Suprapubic skin (tissue), 4 donors: ENCODE data around the gene MAPRE2. TPM values are rescaled to one million over a fixed set of nuclear protein-coding genes. Genes with fewer than 3 reads are reported as not detected.

Source experiments
- DNase-seq, 2 donors: peaks; one replicate each; pipeline ENCODE4 v3.0.0-alpha.2; 2019; ENCODE audit warnings: low spot score in 2 of 2
- H3K27ac ChIP-seq: fragments of 200-600 bp; sonication (generic); one replicate; pipeline ENCODE4 v1.5.1; 2019
- H3K27me3 ChIP-seq: fragments of 200-600 bp; sonication (generic); one replicate; pipeline ENCODE4 v1.5.1; 2019
- H3K36me3 ChIP-seq: fragments of 200-600 bp; sonication (generic); one replicate; pipeline ENCODE4 v1.5.1; 2019
- H3K4me1 ChIP-seq: fragments of 200-600 bp; sonication (generic); one replicate; pipeline ENCODE4 v1.5.1; 2019
- H3K4me3 ChIP-seq: fragments of 200-600 bp; sonication (generic); one replicate; pipeline ENCODE4 v1.5.1; 2019; ENCODE audit warnings: mild to moderate bottlenecking
- H3K9me3 ChIP-seq: fragments of 200-600 bp; sonication (generic); one replicate; pipeline ENCODE4 v1.5.1; 2019
- EP300 ChIP-seq: sonication (generic); formaldehyde crosslinking; IDR thresholded peaks from one replicate; pipeline ENCODE4 v1.6.1; 2017; ENCODE audit warnings: antibody characterized with exemption
- POLR2A ChIP-seq, 2 donors: fragments of 450-650 bp; IDR thresholded peaks; one replicate each; pipeline ENCODE4 v1.6.1; 2017; ENCODE audit warnings: antibody characterized with exemption in 2 of 2, mild to moderate bottlenecking in 2 of 2, moderate library complexity in 2 of 2
- POLR2AphosphoS5 ChIP-seq, 3 donors: sonication (generic); formaldehyde crosslinking; IDR thresholded peaks; one replicate each; pipeline ENCODE4 v1.6.1; 2017; ENCODE audit warnings: antibody characterized with exemption in 3 of 3
- WGBS: methylation state at CpG from one replicate; pipeline ENCODE4 v1.1.5; 2018; 5-methylcytosine and 5-hydroxymethylcytosine counted together
- total RNA-seq, 4 donors: library from RNA; depleted of rRNA; stranded (reverse); fragments of >200 nt; gene quantifications; one replicate each; pipeline ENCODE4 v1.1.0, GENCODE V29; 2016
- TF ChIP-seq, protein P1 (sequence below), 2 donors: fragments of 200-600 bp in 1 of 2; fragments of 450-650 bp in 1 of 2; sonication (generic) in 1 of 2; IDR thresholded peaks; one replicate each; pipeline ENCODE4 v1.5.1; 2016 to 2019; ENCODE audit warnings: antibody characterized with exemption in 2 of 2, mild to moderate bottlenecking in 1 of 2, moderate library complexity in 1 of 2

MAPRE2 gene
- total RNA-seq, 4 donors from 2014 or later = 29.9 to 51.2 (median 37.2) TPM

DNA sequence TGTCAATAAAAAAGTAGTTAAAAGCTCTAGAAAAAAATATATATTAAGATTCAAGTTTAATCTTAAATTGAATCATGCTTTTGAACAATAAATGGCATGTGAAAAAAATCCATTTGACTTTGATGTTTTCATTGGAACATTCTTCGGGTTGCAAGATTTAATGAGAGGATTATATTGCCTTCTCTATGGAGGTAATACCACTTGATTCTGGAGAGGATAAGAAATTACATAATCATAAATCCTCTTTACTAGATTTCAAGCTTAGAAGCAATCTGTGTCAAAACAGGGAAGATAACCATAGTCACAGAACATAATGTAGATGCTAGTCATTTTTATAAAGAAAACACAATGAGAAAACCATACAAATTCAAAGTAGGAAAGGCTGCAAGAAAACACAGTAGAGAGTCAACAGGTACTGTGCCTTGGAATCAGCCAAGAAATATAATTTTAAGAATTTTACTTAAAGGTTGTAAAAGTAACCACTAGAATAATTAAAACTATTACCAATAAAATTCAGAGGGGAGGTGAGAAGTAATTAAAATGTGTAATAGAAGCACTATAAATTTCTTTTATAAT, 18.7 kb upstream of the MAPRE2 start:
- TF ChIP-seq, protein P1, sequence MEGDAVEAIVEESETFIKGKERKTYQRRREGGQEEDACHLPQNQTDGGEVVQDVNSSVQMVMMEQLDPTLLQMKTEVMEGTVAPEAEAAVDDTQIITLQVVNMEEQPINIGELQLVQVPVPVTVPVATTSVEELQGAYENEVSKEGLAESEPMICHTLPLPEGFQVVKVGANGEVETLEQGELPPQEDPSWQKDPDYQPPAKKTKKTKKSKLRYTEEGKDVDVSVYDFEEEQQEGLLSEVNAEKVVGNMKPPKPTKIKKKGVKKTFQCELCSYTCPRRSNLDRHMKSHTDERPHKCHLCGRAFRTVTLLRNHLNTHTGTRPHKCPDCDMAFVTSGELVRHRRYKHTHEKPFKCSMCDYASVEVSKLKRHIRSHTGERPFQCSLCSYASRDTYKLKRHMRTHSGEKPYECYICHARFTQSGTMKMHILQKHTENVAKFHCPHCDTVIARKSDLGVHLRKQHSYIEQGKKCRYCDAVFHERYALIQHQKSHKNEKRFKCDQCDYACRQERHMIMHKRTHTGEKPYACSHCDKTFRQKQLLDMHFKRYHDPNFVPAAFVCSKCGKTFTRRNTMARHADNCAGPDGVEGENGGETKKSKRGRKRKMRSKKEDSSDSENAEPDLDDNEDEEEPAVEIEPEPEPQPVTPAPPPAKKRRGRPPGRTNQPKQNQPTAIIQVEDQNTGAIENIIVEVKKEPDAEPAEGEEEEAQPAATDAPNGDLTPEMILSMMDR (IDR thresholded peaks at IDR 0.05) = no peak
- TF ChIP-seq POLR2A (IDR thresholded peaks at IDR 0.05) (no peak), POLR2AphosphoS5 (IDR thresholded peaks at IDR 0.05) (no peak), EP300 (no peak)
- no peaks in the 10 kb centered on the region for H3K27me3 ChIP-seq
- WGBS = 65% methylated on average over 1 of the region's 1 CpG
- H3K9me3 ChIP-seq = no peaks in the 10 kb centered on the region
- no peak for DNase-seq
- no peak overlapping the region for H3K27ac ChIP-seq
- no peaks in the 10 kb centered on the region for H3K36me3 ChIP-seq
- no peak overlapping the region for H3K4me3 ChIP-seq
- peaks cover 4% of the 10 kb centered on the region for H3K4me1 ChIP-seq

- no peak for TF ChIP-seq EP300
- TF ChIP-seq, protein P1 (IDR thresholded peaks at IDR 0.05) = no peak
- no peak for TF ChIP-seq POLR2A (IDR thresholded peaks at IDR 0.05)
- no peak for TF ChIP-seq POLR2AphosphoS5 (IDR thresholded peaks at IDR 0.05)
- Histone ChIP-seq H3K27me3 (no peaks in the 10 kb centered on the region), H3K27ac (no peak overlapping the region), H3K36me3 (no peaks in the 10 kb centered on the region), H3K4me1 (peaks cover 5% of the 10 kb centered on the region), H3K9me3 (no peaks in the 10 kb centered on the region), H3K4me3 (no peak overlapping the region)
- no peak for DNase-seq
- WGBS = 75% methylated on average over 3 of the region's 3 CpGs
Observed at GRCh38 chr18:35024196-35024595, 17.0 kb upstream of the MAPRE2 start.

GRCh38 chr18:35024965-35025364, 16.2 kb upstream of the MAPRE2 start:
- 24% methylated on average over 1 of the region's 1 CpG for WGBS
- DNase-seq = peak in 1 of 2 donors; percentile 85
- Histone ChIP-seq H3K9me3 (no peaks in the 10 kb centered on the region), H3K27me3 (no peaks in the 10 kb centered on the region), H3K36me3 (no peaks in the 10 kb centered on the region), H3K4me1 (peaks cover 11% of the 10 kb centered on the region), H3K4me3 (no peak overlapping the region), H3K27ac (no peak overlapping the region)
- TF ChIP-seq, protein P1 (IDR thresholded peaks at IDR 0.05) = no peak
- TF ChIP-seq EP300 (no peak), POLR2AphosphoS5 (IDR thresholded peaks at IDR 0.05) (peak in 1 of 3 donors; percentile 36)

GRCh38 chr18:35026407-35027061, 14.7 kb upstream of the MAPRE2 start:
- Histone ChIP-seq H3K4me3 (no peak overlapping the region), H3K4me1 (peaks cover 17% of the 10 kb centered on the region), H3K27me3 (no peaks in the 10 kb centered on the region), H3K36me3 (no peaks in the 10 kb centered on the region), H3K9me3 (no peaks in the 10 kb centered on the region), H3K27ac (no peak overlapping the region)
- no peak for TF ChIP-seq POLR2A (IDR thresholded peaks at IDR 0.05)
- TF ChIP-seq EP300 = no peak
- TF ChIP-seq, protein P1 (IDR thresholded peaks at IDR 0.05) = no peak
- TF ChIP-seq POLR2AphosphoS5 (IDR thresholded peaks at IDR 0.05) = no peak
- DNase-seq = no peak
- 96% methylated on average over 5 of the region's 5 CpGs for WGBS

GRCh38 chr18:35027206-35027605, 14.0 kb upstream of the MAPRE2 start:
- no peaks in the 10 kb centered on the region for H3K9me3 ChIP-seq
- no peaks in the 10 kb centered on the region for H3K36me3 ChIP-seq
- WGBS = 90% methylated on average over 1 of the region's 1 CpG
- no peak for TF ChIP-seq POLR2AphosphoS5 (IDR thresholded peaks at IDR 0.05)
- TF ChIP-seq EP300 = no peak
- TF ChIP-seq, protein P1 (IDR thresholded peaks at IDR 0.05) = no peak
- TF ChIP-seq POLR2A (IDR thresholded peaks at IDR 0.05) = no peak
- peaks cover 17% of the 10 kb centered on the region for H3K4me1 ChIP-seq
- H3K27me3 ChIP-seq = no peaks in the 10 kb centered on the region
- DNase-seq = no peak
- no peak overlapping the region for H3K27ac ChIP-seq
- H3K4me3 ChIP-seq = no peak overlapping the region
